ENCODE results near the gene VSIG1.

Gene VSIG1

GRCh38 chrX:108044554-108045256, at the start of gene VSIG1:
VSIG1 (plus strand) TSS chrX:108045065; CDS start chrX:108045131, 66 bp downstream.
- DNase-seq (ENCODE audit: low spot score): no peak

- DNase-seq (ENCODE audit: low spot score): no peak
These were observed 48.7 kb upstream of the VSIG1 start for GRCh38 chrX:107996124-107996523.

- DNase-seq (ENCODE audit: low spot score): no peak
These were observed 44.1 kb upstream of the VSIG1 start for GRCh38 chrX:108000751-108001150.

GRCh38 chrX:108001218-108001814, 43.5 kb upstream of the VSIG1 start:
- DNase-seq (ENCODE audit: low spot score): peak; percentile 43

- DNase-seq (ENCODE audit: low spot score): peak; percentile 68
These were observed 26.0 kb upstream of the VSIG1 start for GRCh38 chrX:108018656-108019381.

- peak; percentile 19 for DNase-seq (ENCODE audit: low spot score)
These were observed 25.4 kb upstream of the VSIG1 start for GRCh38 chrX:108019382-108019875.

GRCh38 chrX:108020631-108021030, 24.2 kb upstream of the VSIG1 start:
- peak; percentile 31 for DNase-seq (ENCODE audit: low spot score)

GRCh38 chrX:108022491-108023089, 22.3 kb upstream of the VSIG1 start:
- DNase-seq (ENCODE audit: low spot score): peak; percentile 22

GRCh38 chrX:108025376-108025775, 19.5 kb upstream of the VSIG1 start:
- no peak for DNase-seq (ENCODE audit: low spot score)

- DNase-seq (ENCODE audit: low spot score): no peak
These were observed 18.8 kb upstream of the VSIG1 start for GRCh38 chrX:108025954-108026600.

- DNase-seq (ENCODE audit: low spot score): no peak
These were observed 16.0 kb upstream of the VSIG1 start for GRCh38 chrX:108028854-108029253.

- DNase-seq (ENCODE audit: low spot score): no peak
These were observed 14.7 kb upstream of the VSIG1 start for GRCh38 chrX:108029928-108030711.

GRCh38 chrX:108032944-108033343, 11.9 kb upstream of the VSIG1 start:
- DNase-seq (ENCODE audit: low spot score): no peak

- no peak for DNase-seq (ENCODE audit: low spot score)
These were observed 11.0 kb upstream of the VSIG1 start for GRCh38 chrX:108033890-108034289.

- DNase-seq (ENCODE audit: low spot score): no peak
These were observed 10.1 kb upstream of the VSIG1 start for GRCh38 chrX:108034725-108035124.

- no peak for DNase-seq (ENCODE audit: low spot score)
These were observed 8.4 kb upstream of the VSIG1 start for GRCh38 chrX:108036298-108036973.

- DNase-seq (ENCODE audit: low spot score): no peak
These were observed 4.8 kb downstream of the VSIG1 start for GRCh38 chrX:108049649-108050048.

- DNase-seq (ENCODE audit: low spot score): no peak
These were observed 8.4 kb downstream of the VSIG1 start for GRCh38 chrX:108053218-108053617.

GRCh38 chrX:108055546-108055945, 10.7 kb downstream of the VSIG1 start:
- no peak for DNase-seq (ENCODE audit: low spot score)

- DNase-seq (ENCODE audit: low spot score): no peak
These were observed 14.9 kb downstream of the VSIG1 start for GRCh38 chrX:108059801-108060200.

- DNase-seq (ENCODE audit: low spot score): no peak
These were observed 19.1 kb downstream of the VSIG1 start for GRCh38 chrX:108064001-108064400.
